Stomach (tissue), 9 donors: ENCODE measurements around the gene PRKCA. TPM values are rescaled to one million over a fixed set of nuclear protein-coding genes. Genes with fewer than 3 reads are reported as not detected.

Experiments used
- DNase-seq, 2 donors: peaks; one replicate each; pipeline versions ENCODE4 v3.0.0 to v3.0.0-alpha.2; 2013 to 2019
- H3K27ac ChIP-seq, 5 donors: fragments of 200-600 bp in 4 of 5; sonication (generic) in 4 of 5; one replicate each; pipeline ENCODE4 v1.5.1; 2013 to 2019; ENCODE audit warnings: mild to moderate bottlenecking in 1 of 5, moderate library complexity in 1 of 5
- H3K27me3 ChIP-seq, 3 donors: fragments of 200-600 bp; sonication (generic); one replicate each; pipeline ENCODE4 v1.5.1; 2017 to 2019; ENCODE audit warnings: mixed run types in 1 of 3
- H3K36me3 ChIP-seq, 4 donors: fragments of 200-600 bp; sonication (generic); 1 replicate in 3 of 4; 2 replicates in 1 of 4; pipeline ENCODE4 v1.5.1; 2016 to 2019
- H3K4me1 ChIP-seq, 4 donors: fragments of 200-600 bp; sonication (generic); one replicate each; pipeline ENCODE4 v1.5.1; 2016 to 2019
- H3K4me3 ChIP-seq, 4 donors: fragments of 200-600 bp; sonication (generic) in 3 of 4; one replicate each; pipeline ENCODE4 v1.5.1; 2016 to 2019; ENCODE audit warnings: mild to moderate bottlenecking in 1 of 4
- H3K9me3 ChIP-seq, 4 donors: fragments of 200-600 bp; sonication (generic); one replicate each; pipeline ENCODE4 v1.5.1; 2016 to 2019
- CTCF ChIP-seq, 7 experiments: fragments of 450-650 bp in 4 of 7; fragments of 200-600 bp in 3 of 7; sonication (generic) in 3 of 7; IDR thresholded peaks; one replicate each; pipeline ENCODE4 v1.5.1; 2016 to 2019; ENCODE audit warnings: antibody characterized with exemption in 7 of 7, control low read depth in 2 of 7, mild to moderate bottlenecking in 1 of 7
- EP300 ChIP-seq: sonication (generic); formaldehyde crosslinking; IDR thresholded peaks from one replicate; pipeline ENCODE4 v1.6.1; 2017; ENCODE audit warnings: antibody characterized with exemption
- POLR2A ChIP-seq, 4 donors: fragments of 450-650 bp; IDR thresholded peaks; one replicate each; pipeline ENCODE4 v1.6.1; 2016; ENCODE audit warnings: antibody characterized with exemption in 4 of 4, control low read depth in 2 of 4, mild to moderate bottlenecking in 1 of 4, moderate library complexity in 1 of 4
- POLR2AphosphoS5 ChIP-seq, 3 donors: sonication (generic); formaldehyde crosslinking; IDR thresholded peaks; one replicate each; pipeline ENCODE4 v1.6.1; 2016; ENCODE audit warnings: antibody characterized with exemption in 3 of 3
- WGBS, 5 donors: extraction: QIAGEN DNeasy Blood & Tissue Kit in 3 of 5; methylation state at CpG; one replicate each; pipeline versions ENCODE4 v1.1.5 to v1.1.7; 2013 to 2018; 5-methylcytosine and 5-hydroxymethylcytosine counted together
- intact Hi-C: fragments of 100-400 bp; cut with DNase I; formaldehyde crosslinking; loops from one replicate; pipeline ENCODE4 v1.15.1; 2023; ENCODE audit warnings: low total_unique reads
- polyA plus RNA-seq, 3 donors: library from polyadenylated mRNA; stranded (reverse); fragments of 200-250 nt; gene quantifications; one replicate each; pipeline ENCODE4 v1.2.3, GENCODE V29; 2013
- total RNA-seq, 5 donors: library from RNA; depleted of rRNA; stranded (reverse); fragments of >200 nt; gene quantifications; one replicate each; pipeline versions ENCODE4 v1.1.0 to v1.2.3, GENCODE V29; 2014 to 2016
- donor health status: healthy with polysubstance abuse.
- donor health status: Bipolar disorder and iron deficiency.
- donor health status: healthy.

PRKCA gene
- total and polyA plus RNA-seq, 8 donors = 2.1 to 41.1 (median 12.2) TPM

- peaks cover 0 to 6% (median 5%) of the 10 kb centered on the region in 4 donors for H3K9me3 ChIP-seq
- H3K27ac ChIP-seq = no peak overlapping the region
- no peak overlapping the region for H3K4me3 ChIP-seq
- H3K27me3 ChIP-seq = no peaks in the 10 kb centered on the region
- intact Hi-C loops = loop anchor here (10.0 kb wide), 1 partner anchor 306 kb away; no protein-coding TSS in a partner anchor
- DNase-seq = peak in 1 of 2 donors; percentile 60
- WGBS, 5 donors = 64 to 79% (median 77%) methylated on average over 8 of the region's 8 CpGs
- H3K4me1 ChIP-seq = peaks cover 0 to 8% (median 3%) of the 10 kb centered on the region in 4 donors
- TF ChIP-seq POLR2A (IDR thresholded peaks at IDR 0.05) (no peak), POLR2AphosphoS5 (IDR thresholded peaks at IDR 0.05) (no peak)
- H3K36me3 ChIP-seq = no peaks in the 10 kb centered on the region
Observed at GRCh38 chr17:66268247-66268927, 34.0 kb upstream of the PRKCA start.

GRCh38 chr17:66270106-66270505 is 32.3 kb upstream of the PRKCA start:
- 87 to 97% (median 93%) methylated on average over 2 of the region's 2 CpGs for WGBS, 5 donors
- Histone ChIP-seq H3K36me3 (no peaks in the 10 kb centered on the region), H3K27me3 (no peaks in the 10 kb centered on the region), H3K9me3 (peaks cover 0 to 6% (median 5%) of the 10 kb centered on the region in 4 donors), H3K27ac (no peak overlapping the region), H3K4me3 (no peak overlapping the region), H3K4me1 (peaks cover 0 to 9% (median 3%) of the 10 kb centered on the region in 4 donors)
- TF ChIP-seq POLR2A (IDR thresholded peaks at IDR 0.05) (no peak), CTCF (IDR thresholded peaks at IDR 0.05) (no peak), EP300 (no peak), POLR2AphosphoS5 (IDR thresholded peaks at IDR 0.05) (no peak)
- intact Hi-C loops = no loop called here
- DNase-seq = no peak

- DNase-seq = no peak
- peaks cover 0 to 6% (median 5%) of the 10 kb centered on the region in 4 donors for H3K9me3 ChIP-seq
- H3K36me3 ChIP-seq = no peaks in the 10 kb centered on the region
- H3K4me3 ChIP-seq = no peak overlapping the region
- H3K4me1 ChIP-seq = peaks cover 0 to 15% (median 4%) of the 10 kb centered on the region in 4 donors
- intact Hi-C loops = no loop called here
- H3K27ac ChIP-seq = no peak overlapping the region
- TF ChIP-seq POLR2A (IDR thresholded peaks at IDR 0.05) = no peak
- 91 to 97% (median 96%) methylated on average over 3 of the region's 3 CpGs for WGBS, 5 donors
- no peaks in the 10 kb centered on the region for H3K27me3 ChIP-seq
Observed at GRCh38 chr17:66271512-66271911, 30.9 kb upstream of the PRKCA start.

- intact Hi-C loops = no loop called here
- H3K4me3 ChIP-seq = no peak overlapping the region
- no peak for TF ChIP-seq EP300
- TF ChIP-seq POLR2A (IDR thresholded peaks at IDR 0.05) = no peak
- no peak for TF ChIP-seq CTCF (IDR thresholded peaks at IDR 0.05)
- TF ChIP-seq POLR2AphosphoS5 (IDR thresholded peaks at IDR 0.05) = no peak
- peak in 1 of 2 donors; percentile 63 for DNase-seq
- no peaks in the 10 kb centered on the region for H3K27me3 ChIP-seq
- peaks cover 0 to 15% (median 4%) of the 10 kb centered on the region in 4 donors for H3K4me1 ChIP-seq
- H3K9me3 ChIP-seq = peaks cover 0 to 6% (median 5%) of the 10 kb centered on the region in 4 donors
- no peaks in the 10 kb centered on the region for H3K36me3 ChIP-seq
- 59 to 70% (median 65%) methylated on average over 5 of the region's 5 CpGs for WGBS, 5 donors
- peak overlapping the region in 1 of 5 donors; percentile 23 for H3K27ac ChIP-seq
Observed at GRCh38 chr17:66272811-66273585, 29.4 kb upstream of the PRKCA start.

- TF ChIP-seq CTCF (IDR thresholded peaks at IDR 0.05) (no peak), POLR2A (IDR thresholded peaks at IDR 0.05) (no peak), EP300 (no peak), POLR2AphosphoS5 (IDR thresholded peaks at IDR 0.05) (no peak)
- no peaks in the 10 kb centered on the region for H3K36me3 ChIP-seq
- peaks cover 0 to 6% (median 5%) of the 10 kb centered on the region in 4 donors for H3K9me3 ChIP-seq
- intact Hi-C loops = no loop called here
- no peak for DNase-seq
- no peak overlapping the region for H3K4me3 ChIP-seq
- H3K27ac ChIP-seq = no peak overlapping the region
- no peaks in the 10 kb centered on the region for H3K27me3 ChIP-seq
- peaks cover 0 to 15% (median 4%) of the 10 kb centered on the region in 4 donors for H3K4me1 ChIP-seq
Observed at GRCh38 chr17:66273586-66273848, 28.9 kb upstream of the PRKCA start.
